Stimulated activated CD8-positive, alpha-beta memory T cell treated with anti-CD3 and anti-CD28 coated beads, Interleukin-4, amount 100 ng/mL, for 24 hours (primary cell): ENCODE measurements around the gene NRL.

Experiments
- DNase-seq: peaks from one replicate; pipeline ENCODE4 v3.0.0-alpha.2; 2020; ENCODE audit warnings: low read depth

Gene NRL

DNA sequence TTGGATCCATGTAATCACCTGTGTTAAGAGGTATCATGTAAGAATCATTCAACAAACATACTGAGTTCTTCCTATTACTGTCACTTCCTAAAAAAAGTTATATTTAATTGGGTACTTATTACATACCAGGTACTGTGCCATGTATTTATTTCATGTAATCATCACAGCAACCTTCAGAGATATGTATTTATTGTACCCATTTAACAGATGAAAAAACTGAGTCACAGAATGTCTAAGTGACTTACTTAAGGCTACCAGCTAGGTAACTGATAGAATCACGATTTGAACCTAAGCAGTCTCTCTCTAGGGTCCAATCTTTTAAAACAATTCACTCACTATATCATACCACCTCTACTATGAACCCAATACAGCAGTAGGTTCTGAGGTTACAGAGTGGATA lies 29.7 kb upstream of the NRL start:
- DNase-seq, result no peak

- DNase-seq, result no peak
Measured at GRCh38 chr14:24143511-24143910, 28.8 kb upstream of the NRL start.

DNA sequence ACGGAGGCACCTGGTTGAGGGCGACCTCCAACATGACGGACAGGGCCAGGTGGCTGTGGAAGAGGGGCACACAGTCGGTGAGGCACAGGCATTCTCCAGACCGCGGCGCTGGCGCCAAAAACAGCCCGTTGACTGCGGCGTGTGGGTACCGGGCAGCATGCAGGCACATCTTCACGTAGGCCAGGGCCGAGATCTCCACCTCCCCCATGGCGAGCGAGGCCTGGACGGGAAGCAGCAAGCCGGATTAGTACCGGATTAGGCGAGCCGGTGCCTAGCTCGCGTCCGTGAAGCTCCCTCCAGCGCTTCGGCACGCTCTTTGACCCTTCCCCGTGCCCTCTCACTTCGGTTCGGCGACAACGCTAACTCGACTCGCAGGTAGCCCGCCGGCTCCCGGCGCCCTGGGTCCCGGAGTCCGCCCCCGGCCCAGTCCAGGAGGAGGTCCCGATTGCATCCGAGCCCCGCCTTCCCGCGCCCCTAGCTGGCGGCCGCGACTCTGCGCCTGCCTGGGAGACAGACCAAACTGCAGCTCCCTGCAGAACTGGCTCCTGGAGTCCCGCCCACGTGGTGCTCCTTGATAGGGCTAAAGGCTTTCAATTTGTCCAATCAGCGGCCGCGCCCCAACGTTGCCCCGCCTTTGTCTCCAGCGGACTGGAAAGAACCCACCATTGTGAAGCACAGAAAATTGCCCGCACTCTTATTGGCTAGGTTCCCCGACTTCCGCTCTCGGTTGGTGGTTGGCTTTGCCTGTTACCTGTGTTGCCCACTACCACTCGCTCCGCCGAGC lies 26.5 kb upstream of the NRL start, which contains the start of gene EMC9:
EMC9 (minus strand) TSS at position 495 of the 784 bp plus-strand sequence; CDS start at position 208, 287 bp downstream.
- DNase-seq, result peak; percentile 99

DNA sequence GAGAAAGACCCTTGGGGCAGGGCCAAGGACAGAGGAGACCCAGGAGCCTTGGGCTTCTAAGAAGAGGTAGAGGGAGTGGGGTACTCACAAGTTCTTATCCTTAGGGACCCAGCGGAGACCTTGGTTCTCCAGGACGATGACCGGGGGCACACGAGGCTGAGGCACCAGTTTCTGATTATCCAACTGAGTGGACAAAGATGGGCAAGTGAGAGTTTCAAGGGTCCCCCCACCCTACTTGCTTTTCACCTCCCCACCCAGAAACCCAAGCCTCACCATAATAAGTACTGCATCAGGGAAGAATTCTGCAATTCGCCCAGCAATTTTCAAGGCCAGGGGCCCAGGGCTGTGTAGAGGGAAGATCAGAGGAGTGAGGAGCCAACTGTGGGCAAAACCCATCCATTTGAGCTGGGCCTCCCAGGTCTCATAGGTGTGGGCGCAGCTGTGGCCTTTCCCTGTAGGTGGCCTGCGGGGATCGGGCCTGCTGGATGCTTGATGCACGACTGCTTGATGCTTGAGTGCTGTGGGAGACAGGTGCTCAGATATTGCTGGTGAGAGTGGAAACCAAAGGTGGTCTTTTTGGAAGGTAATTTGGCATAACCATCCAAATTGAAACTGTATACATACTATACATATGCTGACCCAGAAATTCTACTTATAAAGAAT lies 24.7 kb upstream of the NRL start:
- no peak for DNase-seq

- DNase-seq, result no peak
Measured at GRCh38 chr14:24138396-24139271, 23.9 kb upstream of the NRL start.

GRCh38 chr14:24137529-24138395 lies 23.0 kb upstream of the NRL start:
- DNase-seq, result no peak

GRCh38 chr14:24136684-24137528 lies 22.2 kb upstream of the NRL start:
- DNase-seq, result no peak

GRCh38 chr14:24135834-24136683 lies 21.3 kb upstream of the NRL start, which contains the start of gene PSME1:
Gene PSME1, plus strand, starts transcription at chr14:24136194. Its CDS starts 69 bp downstream, at chr14:24136263.
- DNase-seq, result peak; percentile 89

- no peak for DNase-seq
Measured at GRCh38 chr14:24135584-24135833, 20.8 kb upstream of the NRL start.

GRCh38 chr14:24133735-24134134 lies 19.0 kb upstream of the NRL start:
- no peak for DNase-seq

DNA sequence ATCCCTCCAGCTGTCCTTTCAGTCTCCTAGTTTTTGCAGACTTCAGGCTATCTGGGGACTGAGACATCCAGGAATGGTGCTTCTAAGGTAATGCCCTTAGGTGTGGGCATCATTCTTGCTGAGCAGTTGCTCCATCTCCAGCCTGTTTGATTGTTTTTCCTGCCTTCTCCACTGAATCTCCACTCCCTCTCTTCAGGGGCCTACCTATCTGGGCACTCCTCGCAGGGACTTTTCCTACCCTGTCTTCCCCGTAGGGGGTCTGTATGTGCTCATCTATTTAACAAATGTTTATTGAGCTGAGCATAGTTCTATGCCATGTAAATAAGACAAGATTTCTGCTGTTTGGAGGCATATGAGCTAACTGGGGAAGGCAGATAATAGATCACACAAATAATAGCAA lies 18.2 kb upstream of the NRL start:
- no peak for DNase-seq

- DNase-seq, result no peak
Measured at GRCh38 chr14:24132061-24132685, 17.4 kb upstream of the NRL start.

- no peak for DNase-seq
Measured at GRCh38 chr14:24131549-24131966, 16.8 kb upstream of the NRL start.

DNA sequence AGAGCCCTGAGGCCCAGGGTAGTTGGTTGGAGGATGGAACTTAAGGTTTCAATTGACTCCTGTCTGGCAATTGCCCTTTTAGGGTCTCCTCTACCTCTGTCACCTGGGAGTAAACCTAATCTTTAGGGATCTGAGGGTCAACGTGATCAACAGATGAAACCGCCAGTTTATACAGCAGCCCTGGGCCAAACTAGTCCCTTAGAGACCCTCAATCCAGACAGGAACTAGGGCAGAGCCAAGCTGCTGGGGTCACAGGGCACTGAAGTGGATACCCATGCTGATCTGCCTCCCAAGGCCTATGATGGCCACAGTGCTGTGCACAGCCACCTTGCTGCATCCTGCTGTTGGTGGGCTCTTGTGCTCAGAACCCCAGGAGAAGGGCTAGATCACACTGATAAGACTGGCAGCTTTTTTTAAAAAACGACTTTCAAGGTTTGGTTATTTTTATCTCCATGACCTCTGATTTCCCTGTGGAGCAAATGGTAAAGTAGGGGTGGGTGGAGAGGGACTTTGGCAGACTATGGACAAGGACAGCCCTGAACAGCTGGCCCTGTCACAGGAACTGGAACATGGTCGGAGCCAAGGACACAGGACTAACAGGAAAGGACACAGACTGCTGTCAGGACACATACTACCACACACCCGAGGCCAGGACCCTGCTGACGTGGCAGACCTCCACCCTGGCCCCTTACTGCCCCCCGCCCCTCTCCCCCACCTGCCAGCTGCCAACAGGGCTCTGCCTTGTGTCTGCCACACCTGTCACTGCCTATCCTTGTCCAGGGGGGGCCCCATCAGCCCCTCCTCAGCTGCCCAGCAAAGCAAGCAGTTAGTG lies 16.2 kb upstream of the NRL start:
- DNase-seq, result no peak

DNA sequence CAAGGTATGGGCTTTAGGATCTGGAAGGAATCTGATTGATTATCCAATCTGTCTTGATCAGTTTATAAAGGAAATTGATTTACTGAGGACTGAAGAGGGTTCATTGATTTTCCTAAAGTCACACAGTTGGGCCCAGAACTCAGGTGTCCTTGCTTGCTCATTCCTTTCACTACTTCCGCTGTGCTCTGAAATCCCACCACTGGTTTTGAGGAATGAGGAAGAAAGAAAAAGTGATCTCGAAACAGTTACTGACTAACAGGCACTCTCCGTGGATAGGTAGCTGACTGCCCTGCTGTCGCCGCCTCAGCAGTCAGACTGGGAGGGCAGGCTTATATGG lies 15.6 kb upstream of the NRL start, which contains the start of gene FITM1:
FITM1 (plus strand) TSS at position 280 of the 337 bp plus-strand sequence. CDS start 905 bp downstream, outside the sequence.
- DNase-seq, result no peak

DNA sequence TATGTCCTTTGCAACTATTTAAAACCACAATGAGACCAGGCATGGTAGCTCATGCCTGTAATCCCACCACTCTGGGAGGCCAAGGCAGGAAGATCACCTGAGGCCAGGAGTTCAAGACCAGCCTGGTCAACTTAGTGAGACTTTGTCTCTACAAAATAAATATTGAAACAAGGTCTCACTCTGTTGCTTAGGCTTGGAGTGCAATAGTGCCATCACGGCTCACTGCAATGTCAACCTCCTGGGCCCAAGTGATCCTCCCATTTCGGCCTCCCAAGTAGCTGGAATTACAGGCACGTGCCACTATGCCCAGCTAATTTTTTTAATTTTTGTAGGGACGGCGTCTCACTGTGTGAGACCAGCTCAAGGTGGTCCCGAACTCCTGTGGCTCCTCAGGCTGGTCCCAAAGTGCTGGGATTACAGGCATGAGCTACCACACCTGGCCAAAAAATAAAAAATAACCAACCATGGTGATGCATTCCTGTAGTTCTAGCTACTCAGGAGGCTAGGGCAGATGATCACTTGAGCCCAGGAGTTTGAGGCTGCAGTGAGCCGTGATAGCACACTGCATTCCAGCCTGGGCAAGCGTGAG lies 14.8 kb upstream of the NRL start:
- no peak for DNase-seq

DNA sequence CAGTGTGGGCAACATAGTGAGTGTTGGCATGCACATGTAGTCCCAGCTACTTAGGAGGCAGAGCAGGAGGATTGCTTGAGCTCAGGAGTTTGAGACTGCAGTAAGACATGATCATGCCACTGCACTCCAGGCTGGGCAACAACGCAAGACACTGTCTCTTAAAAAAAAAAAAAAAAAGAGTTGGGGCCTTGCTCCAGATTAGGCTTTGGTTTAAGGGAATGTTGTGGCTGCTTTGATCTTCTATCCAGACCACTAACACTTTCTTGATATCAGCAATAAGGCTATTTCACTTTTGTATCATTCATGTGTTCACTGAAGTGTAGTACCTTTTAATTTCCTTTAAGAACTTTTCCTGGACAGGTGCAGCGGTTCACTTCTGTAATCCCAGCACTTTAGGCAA lies 12.9 kb upstream of the NRL start:
- DNase-seq, result no peak

- no peak for DNase-seq
Measured at GRCh38 chr14:24126939-24127338, 12.2 kb upstream of the NRL start.
